Measurements from ENCODE around the gene WFDC1. TPM values are rescaled to one million over a fixed set of nuclear protein-coding genes. Genes with fewer than 3 reads are reported as not detected.

Gene WFDC1
- total and polyA plus RNA-seq, 4 donors = 1.0 to 5.2 (median 2.9) TPM

GRCh38 chr16:84329016-84329415 is 34.3 kb downstream of the WFDC1 start:
- TF ChIP-seq TAF1 (conservative IDR thresholded peaks at IDR 0.05) (no peak), RAD21 (IDR thresholded peaks at IDR 0.05) (no peak), HNF4G (IDR thresholded peaks at IDR 0.05) (no peak), GABPA (IDR thresholded peaks at IDR 0.05 in 1 of 2, conservative IDR thresholded peaks at IDR 0.05 in 1 of 2) (no peak), SP1 (IDR thresholded peaks at IDR 0.05) (no peak), YY1 (IDR thresholded peaks at IDR 0.05) (no peak), REST (IDR thresholded peaks at IDR 0.05) (no peak), JUND (IDR thresholded peaks at IDR 0.05) (no peak), ZBTB33 (IDR thresholded peaks at IDR 0.05) (no peak), RXRA (IDR thresholded peaks at IDR 0.05) (no peak), EGR1 (IDR thresholded peaks at IDR 0.05; ENCODE audit: low read depth in 2 of 2) (no peak), NR2F2 (IDR thresholded peaks at IDR 0.05) (no peak)
- TF ChIP-seq, protein P1, sequence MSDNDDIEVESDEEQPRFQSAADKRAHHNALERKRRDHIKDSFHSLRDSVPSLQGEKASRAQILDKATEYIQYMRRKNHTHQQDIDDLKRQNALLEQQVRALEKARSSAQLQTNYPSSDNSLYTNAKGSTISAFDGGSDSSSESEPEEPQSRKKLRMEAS (IDR thresholded peaks at IDR 0.05) = no peak
- TF ChIP-seq, protein P2, sequence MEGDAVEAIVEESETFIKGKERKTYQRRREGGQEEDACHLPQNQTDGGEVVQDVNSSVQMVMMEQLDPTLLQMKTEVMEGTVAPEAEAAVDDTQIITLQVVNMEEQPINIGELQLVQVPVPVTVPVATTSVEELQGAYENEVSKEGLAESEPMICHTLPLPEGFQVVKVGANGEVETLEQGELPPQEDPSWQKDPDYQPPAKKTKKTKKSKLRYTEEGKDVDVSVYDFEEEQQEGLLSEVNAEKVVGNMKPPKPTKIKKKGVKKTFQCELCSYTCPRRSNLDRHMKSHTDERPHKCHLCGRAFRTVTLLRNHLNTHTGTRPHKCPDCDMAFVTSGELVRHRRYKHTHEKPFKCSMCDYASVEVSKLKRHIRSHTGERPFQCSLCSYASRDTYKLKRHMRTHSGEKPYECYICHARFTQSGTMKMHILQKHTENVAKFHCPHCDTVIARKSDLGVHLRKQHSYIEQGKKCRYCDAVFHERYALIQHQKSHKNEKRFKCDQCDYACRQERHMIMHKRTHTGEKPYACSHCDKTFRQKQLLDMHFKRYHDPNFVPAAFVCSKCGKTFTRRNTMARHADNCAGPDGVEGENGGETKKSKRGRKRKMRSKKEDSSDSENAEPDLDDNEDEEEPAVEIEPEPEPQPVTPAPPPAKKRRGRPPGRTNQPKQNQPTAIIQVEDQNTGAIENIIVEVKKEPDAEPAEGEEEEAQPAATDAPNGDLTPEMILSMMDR (IDR thresholded peaks at IDR 0.05; ENCODE audit: low read depth, low read length, missing input control) = no peak
- 90% methylated on average over 8 of the region's 8 CpGs for WGBS
- Histone ChIP-seq H3K4me3 (ENCODE audit: low read depth in 1 of 3, low read length in 3 of 3) (no peak overlapping the region), H3K9ac (ENCODE audit: low read depth in 1 of 2, low read length in 2 of 2) (no peak overlapping the region), H3K4me1 (ENCODE audit: control insufficient read depth in 4 of 4, insufficient read depth in 4 of 4, low read length in 3 of 4) (no peaks in the 10 kb centered on the region), H3K36me3 (ENCODE audit: control insufficient read depth in 4 of 4, insufficient read depth in 3 of 4, low read depth in 1 of 4, low read length in 3 of 4) (no peaks in the 10 kb centered on the region), H3K9me3 (ENCODE audit: control insufficient read depth in 4 of 4, low read length in 3 of 4) (peaks cover 0 to 10% (median 6%) of the 10 kb centered on the region in 4 donors), H3K27ac (ENCODE audit: low read depth in 1 of 2, low read length in 2 of 2) (no peak overlapping the region), H3K27me3 (ENCODE audit: control insufficient read depth in 4 of 4, insufficient read depth in 4 of 4, low read length in 3 of 4) (no peaks in the 10 kb centered on the region)
- DNase-seq (ENCODE audit: low spot score) = no peak

DNA sequence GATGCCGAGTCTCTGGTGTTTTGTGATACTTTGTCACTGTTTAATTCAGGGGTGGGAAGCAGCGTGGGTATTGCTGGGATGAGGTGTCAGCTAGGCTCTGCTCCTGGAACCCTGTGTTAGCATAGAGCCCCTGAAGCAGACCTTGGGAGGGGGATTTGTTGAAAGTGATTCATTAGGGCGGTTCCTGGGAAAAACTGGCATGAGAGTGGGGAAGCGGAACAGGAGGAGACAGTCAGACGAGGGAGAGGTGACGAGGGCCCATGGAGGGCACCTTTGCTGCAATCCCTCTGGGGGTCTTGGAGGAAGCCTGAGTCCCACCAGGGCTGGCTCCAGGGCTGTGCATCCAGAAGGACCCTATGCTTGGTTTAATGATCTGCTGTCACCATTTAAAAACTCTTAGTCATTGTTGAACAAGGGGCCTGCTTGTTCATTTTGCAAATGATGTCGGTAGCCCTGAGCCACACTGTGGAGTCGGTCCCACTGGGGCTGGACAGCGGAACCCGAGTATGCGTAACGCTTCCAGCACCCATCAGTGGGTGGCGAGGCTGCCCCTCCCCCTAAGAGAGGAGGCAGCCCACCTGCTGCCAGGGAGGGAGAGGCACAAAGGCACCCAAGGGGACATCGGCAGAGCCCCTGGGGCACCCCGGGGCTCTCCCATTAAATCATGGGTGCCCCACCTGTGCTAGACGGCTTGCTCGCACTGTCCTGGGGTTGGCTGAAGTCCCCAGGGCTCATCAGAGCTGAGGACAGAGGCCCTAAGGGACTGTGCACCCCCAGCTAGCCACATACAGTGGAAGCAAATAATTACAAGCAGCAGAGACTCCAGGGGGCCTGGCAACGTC is 35.4 kb downstream of the WFDC1 start:
- no peak for DNase-seq (ENCODE audit: low spot score)
- H3K27me3 ChIP-seq (ENCODE audit: control insufficient read depth in 4 of 4, insufficient read depth in 4 of 4, low read length in 3 of 4) = no peaks in the 10 kb centered on the region

More for the DNA sequence above, 35.4 kb downstream of the WFDC1 start:
- H3K4me1 ChIP-seq (ENCODE audit: control insufficient read depth in 4 of 4, insufficient read depth in 4 of 4, low read length in 3 of 4) = no peaks in the 10 kb centered on the region
- H3K4me3 ChIP-seq (ENCODE audit: low read depth in 1 of 3, low read length in 3 of 3) = no peak overlapping the region
- 77% methylated on average over 18 of the region's 18 CpGs for WGBS
- H3K9me3 ChIP-seq (ENCODE audit: control insufficient read depth in 4 of 4, low read length in 3 of 4) = peaks cover 0 to 10% (median 6%) of the 10 kb centered on the region in 4 donors
- no peaks in the 10 kb centered on the region for H3K36me3 ChIP-seq (ENCODE audit: control insufficient read depth in 4 of 4, insufficient read depth in 3 of 4, low read depth in 1 of 4, low read length in 3 of 4)
- no peak overlapping the region for H3K27ac ChIP-seq (ENCODE audit: low read depth in 1 of 2, low read length in 2 of 2)
- TF ChIP-seq SP1 (IDR thresholded peaks at IDR 0.05) = no peak
- TF ChIP-seq FOXA2 (IDR thresholded peaks at IDR 0.05) = no peak
- no peak for TF ChIP-seq TAF1 (conservative IDR thresholded peaks at IDR 0.05)
- TF ChIP-seq HNF4A (conservative IDR thresholded peaks at IDR 0.05) = no peak
- H3K9ac ChIP-seq (ENCODE audit: low read depth in 1 of 2, low read length in 2 of 2) = no peak overlapping the region

All from liver (tissue), 9 donors.